HG02623 (cell line): ENCODE measurements around the gene B3GALT4.
"Not testable (repeated sequence)": the region's sequence is repeated elsewhere in the genome, so short reads cannot be mapped to it uniquely, and the experiment has no call there.

Experiments
- ATAC-seq: cut with Tn5 transposase; IDR thresholded peaks from one replicate; pipeline ENCODE4 v1.9.1; 2021; ENCODE audit warnings: moderate library complexity; ENCODE audit not compliant: unreplicated experiment

The B3GALT4 gene, protein sequence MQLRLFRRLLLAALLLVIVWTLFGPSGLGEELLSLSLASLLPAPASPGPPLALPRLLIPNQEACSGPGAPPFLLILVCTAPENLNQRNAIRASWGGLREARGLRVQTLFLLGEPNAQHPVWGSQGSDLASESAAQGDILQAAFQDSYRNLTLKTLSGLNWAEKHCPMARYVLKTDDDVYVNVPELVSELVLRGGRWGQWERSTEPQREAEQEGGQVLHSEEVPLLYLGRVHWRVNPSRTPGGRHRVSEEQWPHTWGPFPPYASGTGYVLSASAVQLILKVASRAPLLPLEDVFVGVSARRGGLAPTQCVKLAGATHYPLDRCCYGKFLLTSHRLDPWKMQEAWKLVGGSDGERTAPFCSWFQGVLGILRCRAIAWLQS

GRCh38 chr6:33276864-33277662 is at the start of gene B3GALT4:
Gene B3GALT4, plus strand, starts transcription at chr6:33277123. Its CDS starts 297 bp downstream, at chr6:33277420.
- ATAC-seq: peak; percentile 48

- ATAC-seq: no peak
Measured at GRCh38 chr6:33235221-33235634, 41.7 kb upstream of the B3GALT4 start.

DNA sequence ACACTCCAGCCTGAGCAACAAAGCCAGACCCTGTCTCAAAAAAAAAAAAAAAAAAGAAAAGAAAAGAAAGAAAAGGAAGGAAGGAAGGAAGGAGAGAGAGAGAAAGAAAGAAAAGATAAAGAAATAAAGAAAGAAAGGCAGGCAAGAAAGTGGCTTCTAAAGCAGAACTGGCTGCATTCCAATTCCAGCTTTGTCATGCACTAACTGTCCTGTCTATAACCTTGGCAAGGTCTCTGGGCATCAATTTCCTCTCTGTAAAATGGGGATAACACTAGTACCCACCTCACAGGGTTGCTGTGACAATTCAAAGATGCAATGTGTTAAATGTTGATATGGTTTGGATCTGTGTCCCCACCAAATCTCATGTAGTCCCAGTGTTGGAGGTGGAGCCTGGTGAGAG is 40.6 kb upstream of the B3GALT4 start:
- no peak for ATAC-seq

GRCh38 chr6:33236852-33237251 is 40.1 kb upstream of the B3GALT4 start:
- ATAC-seq: no peak

DNA sequence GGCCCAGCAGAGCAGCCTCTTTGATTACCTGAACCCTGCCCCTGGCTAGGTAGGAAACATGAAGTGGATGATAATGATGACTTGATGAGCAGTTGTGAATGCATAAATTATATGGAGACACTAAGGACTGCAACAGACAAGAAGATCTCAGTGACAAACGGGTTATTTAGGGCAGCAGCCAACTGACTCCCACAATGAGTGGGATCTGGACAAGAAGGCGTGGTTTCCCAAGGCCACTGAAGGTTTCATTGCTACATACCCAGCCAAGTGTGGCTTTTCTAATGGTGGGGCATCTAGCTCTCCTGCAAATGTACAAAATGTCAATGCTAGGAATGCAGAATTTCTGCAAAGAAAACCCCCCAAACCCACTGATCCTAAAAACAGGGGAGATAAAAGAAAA is 39.2 kb upstream of the B3GALT4 start:
- ATAC-seq: no peak

DNA sequence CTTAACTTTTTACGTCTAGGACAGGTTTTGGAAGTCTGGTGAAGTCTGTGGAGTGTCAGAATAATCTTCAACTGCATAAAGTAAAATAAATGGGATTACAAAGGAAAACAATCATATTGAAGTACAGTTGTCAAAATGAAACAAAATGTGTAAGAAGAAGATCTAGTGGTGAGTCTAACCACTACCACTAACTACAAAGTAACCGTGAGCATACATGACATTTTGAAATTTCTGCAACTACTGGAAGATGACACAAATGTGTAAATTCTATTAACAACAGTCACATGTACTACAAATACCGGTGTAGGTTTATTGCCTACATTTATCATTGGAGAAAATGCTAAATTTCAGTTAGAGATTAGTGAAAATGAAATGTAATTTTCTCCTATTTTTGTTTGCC is 35.0 kb upstream of the B3GALT4 start:
- ATAC-seq: no peak

GRCh38 chr6:33243476-33243875 is 33.4 kb upstream of the B3GALT4 start:
- no peak for ATAC-seq

- peak; percentile 27 for ATAC-seq
Measured at GRCh38 chr6:33247977-33248642, 28.8 kb upstream of the B3GALT4 start.

DNA sequence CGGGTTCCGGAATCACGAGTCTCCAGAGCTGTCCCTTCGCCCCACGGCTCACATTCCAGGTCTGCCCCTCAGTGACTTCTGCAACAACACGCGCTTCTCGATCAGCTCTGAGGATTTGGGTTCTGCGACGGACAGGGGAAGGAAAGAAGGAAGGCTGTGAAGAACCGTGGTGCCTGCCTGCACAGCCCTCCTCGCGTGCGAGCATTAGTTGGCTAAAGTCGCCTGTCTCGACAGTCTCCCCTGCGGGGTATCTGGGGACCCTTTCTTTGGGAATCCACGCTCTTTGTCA is 28.3 kb upstream of the B3GALT4 start:
- ATAC-seq: peak; percentile 7

- ATAC-seq: peak; percentile 83
Measured at GRCh38 chr6:33248932-33249731, 27.8 kb upstream of the B3GALT4 start.

- ATAC-seq: no peak
Measured at GRCh38 chr6:33249732-33250630, 26.9 kb upstream of the B3GALT4 start.

- ATAC-seq: no peak
Measured at GRCh38 chr6:33250731-33251130, 26.2 kb upstream of the B3GALT4 start.

GRCh38 chr6:33251395-33252012 is 25.4 kb upstream of the B3GALT4 start:
- no peak for ATAC-seq

- ATAC-seq: no peak
Measured at GRCh38 chr6:33252759-33253158, 24.2 kb upstream of the B3GALT4 start.

DNA sequence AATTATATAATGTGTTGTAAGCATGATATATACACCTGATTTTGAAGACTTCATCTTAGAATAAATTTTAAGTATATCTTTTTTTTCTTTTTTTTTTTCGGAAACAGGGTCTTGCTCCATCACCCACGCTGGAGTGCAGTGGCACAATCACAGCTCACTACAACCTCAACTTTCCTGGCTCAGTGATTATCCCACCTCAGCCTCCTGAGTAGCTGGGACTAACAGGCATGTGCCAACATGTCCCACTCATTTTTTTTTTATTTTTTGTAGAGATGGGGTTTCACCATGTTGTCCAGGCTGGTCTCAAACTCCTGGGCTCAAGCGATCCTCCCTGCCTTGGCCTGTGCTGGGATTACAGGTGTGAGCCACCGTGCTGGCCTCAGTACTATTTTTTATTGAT is 22.3 kb upstream of the B3GALT4 start:
- no peak for ATAC-seq

GRCh38 chr6:33259032-33259431 is 17.9 kb upstream of the B3GALT4 start:
- no peak for ATAC-seq

GRCh38 chr6:33262490-33262889 is 14.4 kb upstream of the B3GALT4 start:
- not testable (repeated sequence) for ATAC-seq

GRCh38 chr6:33264015-33264414 is 12.9 kb upstream of the B3GALT4 start:
- no peak for ATAC-seq

- no peak for ATAC-seq
Measured at GRCh38 chr6:33271117-33271467, 5.8 kb upstream of the B3GALT4 start.
